Tibial nerve (tissue), 4 donors: Measurements from ENCODE around the gene CMTM8. TPM values are rescaled to one million over a fixed set of nuclear protein-coding genes. Genes with fewer than 3 reads are reported as not detected.
"Not testable (repeated sequence)": the region's sequence is repeated elsewhere in the genome, so short reads cannot be mapped to it uniquely, and the experiment has no call there.

Source experiments
- DNase-seq, 2 donors: peaks; one replicate each; pipeline ENCODE4 v3.0.0-alpha.2; 2019; ENCODE audit warnings: low spot score in 2 of 2
- H3K27ac ChIP-seq, 4 donors: fragments of 200-600 bp; sonication (generic) in 3 of 4; one replicate each; pipeline ENCODE4 v1.5.1; 2017 to 2019; ENCODE audit warnings: mild to moderate bottlenecking in 1 of 4
- H3K27me3 ChIP-seq, 2 donors: fragments of 200-600 bp; sonication (generic) in 1 of 2; one replicate each; pipeline versions ENCODE4 v1.5.1 to v1.6.0; 2017 to 2019
- H3K36me3 ChIP-seq, 3 donors: fragments of 200-600 bp; sonication (generic); one replicate each; pipeline ENCODE4 v1.5.1; 2018 to 2019
- H3K4me1 ChIP-seq, 4 donors: fragments of 200-600 bp; sonication (generic) in 3 of 4; one replicate each; pipeline ENCODE4 v1.5.1; 2017 to 2019
- H3K4me3 ChIP-seq, 4 donors: fragments of 200-600 bp; sonication (generic) in 3 of 4; one replicate each; pipeline ENCODE4 v1.5.1; 2017 to 2019; ENCODE audit warnings: mild to moderate bottlenecking in 1 of 4, moderate library complexity in 1 of 4
- H3K9me3 ChIP-seq, 4 donors: fragments of 200-600 bp; sonication (generic) in 3 of 4; one replicate each; pipeline ENCODE4 v1.5.1; 2017 to 2019
- EP300 ChIP-seq, 2 donors: sonication (generic); formaldehyde crosslinking; IDR thresholded peaks; one replicate each; pipeline ENCODE4 v1.6.1; 2017; ENCODE audit warnings: antibody characterized with exemption in 2 of 2, mild to moderate bottlenecking in 1 of 2
- POLR2A ChIP-seq, 2 donors: fragments of 450-650 bp; IDR thresholded peaks; one replicate each; pipeline ENCODE4 v1.6.1; 2017; ENCODE audit warnings: antibody characterized with exemption in 2 of 2, mild to moderate bottlenecking in 2 of 2, moderate library complexity in 2 of 2
- WGBS, 2 donors: methylation state at CpG; one replicate each; pipeline ENCODE4 v1.1.5; 2018; 5-methylcytosine and 5-hydroxymethylcytosine counted together
- total RNA-seq, 4 donors: library from RNA; depleted of rRNA; stranded (reverse); fragments of >200 nt; gene quantifications; one replicate each; pipeline ENCODE4 v1.1.0, GENCODE V29; 2016
- TF ChIP-seq, protein P1 (sequence below), 5 experiments: fragments of 200-600 bp in 3 of 5; fragments of 450-650 bp in 2 of 5; sonication (generic) in 3 of 5; IDR thresholded peaks; one replicate each; pipeline ENCODE4 v1.5.1; 2016 to 2019; ENCODE audit warnings: antibody characterized with exemption in 5 of 5, mild to moderate bottlenecking in 3 of 5, moderate library complexity in 2 of 5

Gene CMTM8, protein sequence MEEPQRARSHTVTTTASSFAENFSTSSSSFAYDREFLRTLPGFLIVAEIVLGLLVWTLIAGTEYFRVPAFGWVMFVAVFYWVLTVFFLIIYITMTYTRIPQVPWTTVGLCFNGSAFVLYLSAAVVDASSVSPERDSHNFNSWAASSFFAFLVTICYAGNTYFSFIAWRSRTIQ
- 1 to 10 TPM; 2.9 to 8.4 (median 7.3) TPM for total RNA-seq

- Histone ChIP-seq H3K4me1 (peaks cover 0 to 16% (median 6%) of the 10 kb centered on the region in 4 donors), H3K36me3 (no peaks in the 10 kb centered on the region), H3K4me3 (peak within 1 kb of the TSS; percentile 42 to 79 (median 62)), H3K27me3 (peaks cover 0 to 17% of the 10 kb centered on the region in 2 donors), H3K9me3 (peaks cover 0 to 12% (median 1%) of the 10 kb centered on the region in 4 donors), H3K27ac (peak within 1 kb of the TSS in 3 of 4 donors; percentile 46 to 77 (median 58))
- 2 to 6% methylated on average over 30 to 45 of the region's 96 CpGs for WGBS, 2 donors
- TF ChIP-seq POLR2A (IDR thresholded peaks at IDR 0.05) (no peak), EP300 (IDR thresholded peaks at IDR 0.05) (no peak)
- TF ChIP-seq, protein P1, sequence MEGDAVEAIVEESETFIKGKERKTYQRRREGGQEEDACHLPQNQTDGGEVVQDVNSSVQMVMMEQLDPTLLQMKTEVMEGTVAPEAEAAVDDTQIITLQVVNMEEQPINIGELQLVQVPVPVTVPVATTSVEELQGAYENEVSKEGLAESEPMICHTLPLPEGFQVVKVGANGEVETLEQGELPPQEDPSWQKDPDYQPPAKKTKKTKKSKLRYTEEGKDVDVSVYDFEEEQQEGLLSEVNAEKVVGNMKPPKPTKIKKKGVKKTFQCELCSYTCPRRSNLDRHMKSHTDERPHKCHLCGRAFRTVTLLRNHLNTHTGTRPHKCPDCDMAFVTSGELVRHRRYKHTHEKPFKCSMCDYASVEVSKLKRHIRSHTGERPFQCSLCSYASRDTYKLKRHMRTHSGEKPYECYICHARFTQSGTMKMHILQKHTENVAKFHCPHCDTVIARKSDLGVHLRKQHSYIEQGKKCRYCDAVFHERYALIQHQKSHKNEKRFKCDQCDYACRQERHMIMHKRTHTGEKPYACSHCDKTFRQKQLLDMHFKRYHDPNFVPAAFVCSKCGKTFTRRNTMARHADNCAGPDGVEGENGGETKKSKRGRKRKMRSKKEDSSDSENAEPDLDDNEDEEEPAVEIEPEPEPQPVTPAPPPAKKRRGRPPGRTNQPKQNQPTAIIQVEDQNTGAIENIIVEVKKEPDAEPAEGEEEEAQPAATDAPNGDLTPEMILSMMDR (IDR thresholded peaks at IDR 0.05) = no peak
- DNase-seq = no peak
These were observed at the start of gene CMTM8 for GRCh38 chr3:32238453-32239306. CMTM8 (plus strand) TSS chr3:32238680; CDS start chr3:32238973, 293 bp downstream.

DNA sequence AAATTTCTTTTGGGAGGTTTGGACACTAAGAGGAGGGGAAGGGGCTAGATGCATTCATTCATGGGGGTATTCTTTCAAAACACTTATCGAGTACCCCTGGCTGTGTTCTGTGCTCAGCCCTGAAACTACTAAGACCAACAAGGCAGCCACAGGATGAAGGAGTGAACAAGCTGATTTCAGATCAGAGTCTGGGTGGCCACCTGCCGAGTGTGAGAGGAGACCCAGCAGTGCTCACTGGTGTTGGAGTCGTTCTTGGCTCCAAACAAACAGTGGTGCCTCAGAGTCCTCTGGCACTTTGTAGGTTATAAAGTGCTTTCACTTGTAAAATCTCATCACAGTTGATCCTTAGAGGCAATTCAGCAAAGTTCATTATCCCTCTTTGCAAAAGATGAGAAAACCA, 48.8 kb upstream of the CMTM8 start:
- Histone ChIP-seq H3K9me3 (no peaks in the 10 kb centered on the region), H3K27ac (no peak overlapping the region), H3K4me3 (no peak overlapping the region), H3K27me3 (no peaks in the 10 kb centered on the region), H3K4me1 (no peaks in the 10 kb centered on the region), H3K36me3 (no peaks in the 10 kb centered on the region)
- TF ChIP-seq, protein P1 (IDR thresholded peaks at IDR 0.05) = no peak
- TF ChIP-seq POLR2A (IDR thresholded peaks at IDR 0.05) (no peak), EP300 (IDR thresholded peaks at IDR 0.05) (no peak)
- DNase-seq = no peak
- WGBS, 2 donors = 55 to 66% methylated on average over 3 of the region's 3 CpGs

GRCh38 chr3:32190556-32190955, 47.9 kb upstream of the CMTM8 start:
- DNase-seq, H3K27ac ChIP-seq, H3K9me3 ChIP-seq, H3K27me3 ChIP-seq, H3K4me3 ChIP-seq, H3K36me3 ChIP-seq, H3K4me1 ChIP-seq: not testable (repeated sequence)
- 80 to 93% methylated on average over 6 of the region's 6 CpGs for WGBS, 2 donors

DNA sequence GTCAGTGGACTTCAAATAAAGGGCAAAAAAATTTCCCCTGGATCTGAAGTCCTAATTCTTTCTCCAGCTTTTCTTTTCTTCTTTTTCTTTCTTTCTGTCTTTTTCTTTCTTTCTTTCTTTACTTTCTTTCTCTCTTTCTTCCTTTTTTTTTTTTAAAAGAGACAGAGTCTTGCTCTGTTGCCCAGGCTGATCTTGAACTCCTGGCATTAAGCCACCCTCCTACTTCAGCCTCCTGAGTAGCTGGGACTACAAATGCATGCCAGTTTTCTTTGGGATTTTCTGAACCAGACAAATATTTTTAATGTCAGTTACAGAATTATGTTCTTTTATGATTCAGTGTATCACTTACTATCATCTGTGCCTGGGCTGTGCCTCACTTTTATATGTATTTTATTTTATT, 45.4 kb upstream of the CMTM8 start:
- Histone ChIP-seq H3K27ac (no peak overlapping the region), H3K4me3 (no peak overlapping the region), H3K4me1 (no peaks in the 10 kb centered on the region), H3K36me3 (no peaks in the 10 kb centered on the region), H3K9me3 (no peaks in the 10 kb centered on the region), H3K27me3 (no peaks in the 10 kb centered on the region)
- DNase-seq = no peak
- TF ChIP-seq EP300 (IDR thresholded peaks at IDR 0.05) = no peak

DNA sequence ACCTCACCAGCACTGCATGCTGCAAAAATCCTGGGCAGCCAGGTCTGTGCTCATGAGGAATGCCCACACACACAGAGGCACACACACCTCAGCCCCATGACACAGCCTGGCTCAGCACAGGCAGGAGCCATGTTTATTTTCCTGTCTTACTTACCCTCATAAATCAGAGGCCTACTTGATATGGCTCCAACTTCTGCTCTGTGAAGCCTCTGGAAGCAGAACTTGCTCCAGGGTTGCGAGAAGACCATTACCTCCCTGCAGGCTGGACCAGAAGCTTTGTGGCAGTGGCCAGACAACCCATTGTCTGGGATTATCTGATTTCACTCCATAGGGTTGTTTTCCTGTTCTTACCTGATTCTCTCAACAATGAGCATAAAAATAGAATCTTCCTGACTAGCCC, 43.8 kb upstream of the CMTM8 start:
- no peak overlapping the region for H3K4me3 ChIP-seq
- no peak overlapping the region for H3K27ac ChIP-seq
- H3K27me3 ChIP-seq = no peaks in the 10 kb centered on the region
- TF ChIP-seq, protein P1 (IDR thresholded peaks at IDR 0.05) = no peak
- no peak for TF ChIP-seq POLR2A (IDR thresholded peaks at IDR 0.05)
- no peak for TF ChIP-seq EP300 (IDR thresholded peaks at IDR 0.05)
- no peaks in the 10 kb centered on the region for H3K36me3 ChIP-seq
- 83 to 100% methylated on average over 1 of the region's 1 CpG for WGBS, 2 donors
- peaks cover 0 to 3% (median 0%) of the 10 kb centered on the region in 4 donors for H3K4me1 ChIP-seq
- no peaks in the 10 kb centered on the region for H3K9me3 ChIP-seq
- DNase-seq = no peak

DNA sequence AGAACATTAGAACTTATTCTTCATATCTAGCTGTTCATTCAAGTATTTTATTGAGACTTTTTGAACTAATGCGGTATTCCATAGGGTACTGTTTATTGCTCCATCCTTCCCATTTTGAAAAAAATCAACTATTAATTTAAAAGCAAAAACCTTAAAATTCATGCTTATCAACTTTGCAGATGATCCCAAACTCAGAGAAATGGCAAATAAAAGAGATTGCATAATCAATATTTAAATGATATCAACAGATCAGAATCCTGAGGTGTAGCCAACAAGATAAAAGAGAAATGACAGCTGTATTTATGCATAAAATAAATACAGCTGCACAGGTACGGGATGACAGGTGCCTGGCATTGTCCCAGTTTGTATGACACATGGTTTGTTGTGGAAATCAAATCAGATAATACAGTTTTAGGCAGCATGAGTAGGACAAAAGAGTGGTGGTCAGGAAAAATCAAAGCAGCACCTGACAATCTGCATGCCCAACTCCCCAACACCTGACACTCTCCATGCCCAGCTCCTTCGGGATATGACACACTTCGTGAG, 42.4 kb upstream of the CMTM8 start:
- Histone ChIP-seq H3K4me1 (peaks cover 0 to 14% (median 0%) of the 10 kb centered on the region in 4 donors), H3K27me3 (no peaks in the 10 kb centered on the region), H3K9me3 (no peaks in the 10 kb centered on the region), H3K27ac (no peak overlapping the region), H3K36me3 (no peaks in the 10 kb centered on the region), H3K4me3 (no peak overlapping the region)
- TF ChIP-seq EP300 (IDR thresholded peaks at IDR 0.05) = no peak
- no peak for TF ChIP-seq POLR2A (IDR thresholded peaks at IDR 0.05)
- TF ChIP-seq, protein P1 (IDR thresholded peaks at IDR 0.05) = no peak
- DNase-seq = no peak
- 85 to 91% methylated on average over 4 of the region's 4 CpGs for WGBS, 2 donors
